NCI-H1092 treated with DMSO at 0.1 percent for 48 hours (cell line): ENCODE measurements around the gene MAP3K5.
"Not testable (repeated sequence)": the region's sequence is repeated elsewhere in the genome, so short reads cannot be mapped to it uniquely, and the experiment has no call there.

Experiments used
- DNase-seq: peaks from one replicate; lab custom pipeline; 2025; lab: John Stamatoyannopoulos, UW

Gene MAP3K5

GRCh38 chr6:136793363-136793762 lies 1.1 kb upstream of the MAP3K5 start:
- no peak for DNase-seq

- no peak for DNase-seq
Measured at GRCh38 chr6:136792095-136792409, 225 bp downstream of the MAP3K5 start.

DNA sequence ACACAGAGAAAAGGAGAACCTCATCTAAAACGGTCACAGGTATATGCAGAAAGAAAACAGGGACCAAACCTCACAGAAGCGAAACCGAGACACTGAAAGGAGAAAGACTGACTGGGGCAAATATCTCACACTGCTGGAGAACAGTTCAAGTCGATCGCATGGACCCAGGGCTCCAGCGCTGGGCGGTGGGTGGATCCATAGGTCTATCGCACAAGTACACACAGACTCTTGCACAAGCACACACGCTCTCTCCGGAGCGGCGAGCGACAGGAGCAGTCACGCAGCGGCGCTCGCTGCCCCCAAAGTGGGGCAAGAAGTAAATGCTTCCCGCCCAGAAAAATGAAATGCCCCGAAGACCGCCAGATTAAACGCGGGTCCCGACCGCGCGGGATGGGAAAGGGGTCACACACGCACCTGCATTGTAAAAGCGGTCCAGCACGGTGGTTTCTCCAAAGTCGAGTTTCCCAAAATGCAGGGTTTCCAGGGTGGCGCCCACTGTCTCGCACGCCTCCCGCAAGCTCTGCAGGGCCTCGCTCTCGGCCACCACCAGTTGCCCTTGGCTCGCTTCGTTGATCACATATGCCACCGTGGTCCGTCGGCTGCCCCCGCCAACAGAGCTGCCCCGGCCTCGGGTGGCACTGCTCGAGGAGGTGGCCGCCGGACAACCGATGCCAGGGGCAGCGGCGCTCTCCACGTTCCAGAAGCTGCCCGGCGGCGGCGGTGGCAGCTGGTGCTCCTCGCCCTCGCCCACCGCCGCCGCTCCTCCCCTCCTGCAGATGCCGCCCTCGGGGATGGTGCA lies 782 bp downstream of the MAP3K5 start:
- peak; percentile 11 for DNase-seq

- DNase-seq, result no peak
Measured at GRCh38 chr6:136790411-136791295, 1.6 kb downstream of the MAP3K5 start.

DNA sequence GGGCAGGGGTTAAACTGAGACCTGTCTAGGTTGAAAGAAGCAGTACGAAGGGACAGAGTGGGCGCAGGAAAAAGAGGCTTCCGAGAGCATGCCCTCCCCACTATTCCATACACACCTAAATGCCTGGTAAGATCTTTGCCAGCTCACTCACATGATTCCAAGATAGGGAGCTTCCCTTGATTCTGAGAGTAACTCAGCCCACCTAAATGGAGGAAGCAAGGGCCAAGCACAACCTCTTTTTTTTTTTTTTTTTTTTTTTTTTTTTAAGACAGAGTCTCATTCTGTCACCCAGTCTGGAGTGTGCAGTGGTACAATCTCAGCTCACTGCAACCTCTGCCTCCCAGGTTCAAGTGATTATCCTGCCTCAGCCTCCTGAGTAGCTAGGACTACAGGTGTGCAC lies 2.8 kb downstream of the MAP3K5 start:
- DNase-seq, result not testable (repeated sequence)

DNA sequence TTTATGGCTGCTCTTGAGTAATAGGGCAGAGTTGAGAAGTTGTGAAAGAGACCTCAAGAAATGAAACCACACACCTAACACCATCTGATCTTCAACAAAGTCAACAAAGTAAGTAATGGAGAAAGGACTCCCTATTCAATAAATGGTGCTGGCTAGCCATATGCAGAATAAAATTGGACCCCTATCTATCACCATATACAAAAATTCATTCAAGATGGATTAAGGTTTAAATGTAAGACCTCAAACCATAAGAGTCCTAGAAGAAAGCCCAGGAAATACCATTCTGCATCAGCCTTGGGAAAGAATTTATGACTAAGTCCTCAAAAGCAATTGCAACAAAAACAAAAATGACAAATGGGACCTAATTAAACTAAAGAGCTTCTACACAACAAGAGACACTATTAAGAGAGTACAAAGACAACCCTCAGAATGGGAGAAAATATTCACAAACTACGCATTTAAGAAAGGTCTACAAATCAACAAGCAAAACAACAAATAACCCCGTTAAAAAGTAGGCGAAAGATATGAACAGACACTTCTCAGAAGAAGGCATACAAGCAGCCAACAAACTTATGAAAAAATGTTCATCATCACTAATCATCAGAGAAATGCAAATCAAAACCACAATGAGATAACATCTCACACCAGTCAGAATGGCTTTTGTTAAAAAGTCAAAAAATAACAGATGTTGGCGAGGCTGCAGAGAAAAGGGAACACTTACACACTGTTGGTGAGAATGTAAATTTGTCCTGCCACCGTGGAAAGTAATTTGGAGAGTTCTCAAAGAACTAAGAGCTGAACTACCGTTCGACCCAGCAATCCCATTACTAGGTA lies 4.0 kb downstream of the MAP3K5 start:
- DNase-seq, result no peak

DNA sequence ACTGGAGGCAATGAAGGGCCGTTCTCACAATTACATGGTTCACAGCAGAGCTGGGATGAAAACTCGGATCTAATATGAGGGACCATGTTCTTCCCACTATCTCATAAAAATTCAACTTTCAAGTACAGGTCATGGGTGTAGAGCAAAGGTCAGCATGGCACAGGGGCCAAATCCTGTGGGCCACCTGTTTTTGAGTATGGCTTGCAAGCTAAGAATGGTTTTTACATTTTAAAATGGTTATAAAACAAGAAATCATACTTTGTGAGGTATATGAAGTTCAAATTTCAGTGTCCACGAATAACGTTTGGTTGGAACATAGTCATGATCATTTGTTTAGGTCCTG lies 4.6 kb downstream of the MAP3K5 start:
- no peak for DNase-seq

GRCh38 chr6:136786658-136787057 lies 5.6 kb downstream of the MAP3K5 start:
- DNase-seq, result no peak

- no peak for DNase-seq
Measured at GRCh38 chr6:136784910-136785746, 7.1 kb downstream of the MAP3K5 start.

DNA sequence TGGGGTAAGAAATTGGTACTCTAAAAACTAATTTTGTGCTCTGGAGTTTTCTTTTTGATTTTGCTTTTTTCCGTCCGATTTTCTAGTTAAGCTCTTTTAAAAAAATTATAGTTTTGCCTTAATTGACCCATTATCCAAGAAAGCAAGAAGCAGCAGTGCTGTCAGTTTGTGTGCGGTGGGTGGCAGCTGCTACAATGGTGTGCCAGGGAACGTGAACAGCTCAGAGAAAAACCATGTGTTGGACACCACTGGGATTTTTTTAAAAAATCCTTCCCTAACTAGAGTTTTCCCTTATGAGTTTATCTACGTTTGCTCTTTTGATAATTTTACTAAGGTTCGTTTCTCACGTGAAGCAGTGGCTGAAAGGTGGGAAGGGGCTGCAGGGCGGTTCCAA lies 8.0 kb downstream of the MAP3K5 start:
- DNase-seq, result no peak

DNA sequence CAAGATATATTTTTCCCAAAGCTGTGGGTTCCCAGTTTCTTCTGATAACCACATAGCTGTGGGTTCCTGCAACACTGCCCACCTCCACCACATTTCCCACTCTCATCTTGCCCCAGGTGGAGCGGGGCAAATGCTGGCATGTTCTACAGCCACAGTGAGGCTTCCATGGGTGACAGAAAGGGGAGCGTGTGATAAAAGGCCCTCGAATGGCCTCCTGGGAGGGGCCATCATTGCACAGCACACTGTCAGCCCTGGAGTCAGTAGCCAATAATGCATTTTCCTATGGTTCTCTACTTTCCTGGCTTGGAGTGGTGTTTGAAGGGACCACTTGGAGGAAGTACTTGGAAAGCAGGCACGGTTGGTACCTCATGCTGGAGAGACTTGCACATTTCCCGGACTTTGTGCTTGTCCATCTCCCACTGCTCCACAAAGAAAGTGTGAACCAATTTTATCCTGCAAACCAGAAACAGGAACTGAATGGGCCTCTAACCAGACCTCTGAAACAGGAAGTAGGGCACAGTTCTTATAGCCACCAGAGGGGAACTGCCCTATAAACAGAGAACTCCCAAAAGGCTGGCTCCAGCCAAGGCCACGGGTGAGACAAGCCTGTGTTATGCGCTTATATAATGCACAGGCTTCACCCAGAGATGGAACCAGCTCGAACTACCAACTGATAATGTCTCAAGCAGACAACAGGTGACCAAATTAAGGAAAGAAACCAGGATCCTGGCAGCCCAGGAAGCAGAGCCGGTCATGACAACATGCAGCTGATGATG lies 8.6 kb downstream of the MAP3K5 start:
- DNase-seq, result no peak

DNA sequence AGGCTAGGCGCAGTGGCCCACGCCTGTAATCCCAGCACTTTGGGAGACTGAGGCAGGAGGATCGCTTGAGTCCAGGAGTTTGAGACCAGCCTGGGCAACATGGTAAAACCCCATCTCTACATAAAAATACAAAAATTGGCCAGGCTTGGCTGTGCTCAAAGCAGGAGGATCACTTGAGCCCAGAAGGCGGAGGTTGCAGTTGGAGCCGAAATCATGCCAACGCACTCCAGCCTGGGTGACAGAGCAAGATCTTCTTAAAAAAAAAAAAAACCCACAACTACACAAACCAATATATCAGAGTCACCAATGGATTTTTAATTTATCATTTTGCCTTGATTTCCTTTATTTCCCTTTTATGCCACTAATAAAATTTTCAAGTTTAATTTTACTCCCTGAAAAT lies 9.3 kb downstream of the MAP3K5 start:
- no peak for DNase-seq

DNA sequence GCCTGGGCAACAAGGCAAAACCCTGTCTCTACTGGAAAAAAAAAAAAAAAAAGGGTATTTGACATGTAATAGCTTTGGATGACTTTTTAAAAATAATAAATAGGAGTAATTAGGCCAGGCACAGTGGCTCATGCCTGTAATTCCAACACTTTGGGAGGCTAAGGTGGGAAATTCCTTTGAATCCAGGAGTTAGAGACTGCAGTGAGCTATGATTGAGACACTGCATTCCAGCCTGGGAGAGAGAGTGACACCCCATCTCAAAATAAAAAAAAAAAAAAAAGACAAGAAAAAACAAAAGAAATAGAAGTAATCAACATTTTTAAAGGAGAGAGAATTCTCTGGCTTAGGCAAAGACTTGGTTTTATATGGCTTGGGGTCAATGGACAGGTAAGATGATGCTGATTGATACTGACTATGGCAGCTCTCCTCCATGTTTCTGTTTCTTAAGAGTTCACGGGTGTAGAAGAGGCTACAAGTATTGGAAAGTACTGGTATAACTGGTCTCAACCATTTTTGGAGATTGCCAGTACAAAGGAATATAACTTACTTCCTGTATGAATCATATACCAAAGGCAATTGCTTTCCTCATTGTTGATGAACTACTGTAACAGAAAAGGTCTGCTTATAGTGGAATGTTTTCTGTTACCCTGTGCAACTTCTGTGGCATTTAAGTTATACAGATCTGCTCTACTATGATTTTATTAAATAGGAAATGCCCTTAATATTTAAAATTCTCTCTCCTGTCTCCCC lies 10.1 kb downstream of the MAP3K5 start:
- no peak for DNase-seq

- DNase-seq, result no peak
Measured at GRCh38 chr6:136780972-136781371, 11.3 kb downstream of the MAP3K5 start.

GRCh38 chr6:136779682-136780081 lies 12.6 kb downstream of the MAP3K5 start:
- no peak for DNase-seq

- DNase-seq, result no peak
Measured at GRCh38 chr6:136777651-136778050, 14.6 kb downstream of the MAP3K5 start.

GRCh38 chr6:136775548-136775947 lies 16.7 kb downstream of the MAP3K5 start:
- DNase-seq, result no peak

DNA sequence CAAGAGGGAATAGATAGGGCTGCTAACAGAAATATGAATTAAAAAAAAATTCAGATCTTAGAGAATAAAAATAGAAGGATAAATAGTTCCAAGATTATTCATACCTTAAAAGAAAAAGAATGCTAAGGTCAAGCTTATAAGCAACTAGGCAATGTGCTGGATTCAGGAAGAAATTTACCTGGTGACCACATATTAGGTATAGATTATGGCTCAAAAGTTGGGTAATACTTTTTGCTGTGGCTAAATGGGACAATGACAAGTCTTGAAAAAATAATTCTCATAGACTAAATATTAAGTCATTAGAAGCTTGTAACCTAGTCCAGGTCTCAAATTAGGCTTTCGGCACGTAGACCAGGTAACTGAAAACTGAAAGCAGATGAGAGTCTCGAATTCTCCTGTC lies 17.2 kb downstream of the MAP3K5 start:
- DNase-seq, result no peak

DNA sequence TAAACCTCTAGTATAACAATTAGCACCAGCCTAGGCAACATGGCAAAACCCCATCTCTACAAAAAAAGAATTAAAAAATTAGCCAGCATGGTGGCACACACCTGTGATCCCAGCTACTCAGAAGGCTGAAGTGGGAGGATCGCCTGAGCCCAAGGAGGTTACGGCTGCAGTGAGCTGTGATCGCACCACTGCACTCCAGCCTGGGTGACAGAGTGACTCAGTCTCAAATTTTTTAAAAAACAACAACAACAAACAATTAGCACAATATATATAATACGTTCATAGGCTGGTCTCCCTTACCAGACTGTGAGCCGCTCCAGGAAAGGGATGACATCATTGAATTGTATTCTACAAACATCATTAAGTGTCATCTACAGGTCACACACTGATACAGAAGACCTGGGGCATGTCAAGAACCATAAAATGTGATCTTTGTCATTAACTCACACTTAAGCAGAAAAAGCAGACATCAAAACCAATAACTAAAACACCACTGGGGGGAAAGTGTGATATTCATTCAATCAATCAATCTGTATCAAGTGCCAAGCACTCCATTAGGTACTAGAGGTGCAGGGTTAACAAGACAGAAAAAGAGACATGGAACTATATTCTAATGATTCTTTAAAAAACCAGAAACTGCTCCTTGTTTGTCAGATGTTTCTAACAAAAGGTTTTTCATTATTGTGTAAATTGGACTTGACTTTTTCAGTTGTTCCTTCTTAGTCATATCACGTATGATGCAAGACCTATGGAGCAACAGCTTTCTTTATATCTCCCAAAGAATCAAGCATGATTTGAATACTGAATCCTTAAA lies 17.8 kb downstream of the MAP3K5 start:
- DNase-seq, result no peak

- DNase-seq, result no peak
Measured at GRCh38 chr6:136773473-136773796, 18.8 kb downstream of the MAP3K5 start.
